ENCODE results near the gene UBL4B.

UBL4B gene

DNA sequence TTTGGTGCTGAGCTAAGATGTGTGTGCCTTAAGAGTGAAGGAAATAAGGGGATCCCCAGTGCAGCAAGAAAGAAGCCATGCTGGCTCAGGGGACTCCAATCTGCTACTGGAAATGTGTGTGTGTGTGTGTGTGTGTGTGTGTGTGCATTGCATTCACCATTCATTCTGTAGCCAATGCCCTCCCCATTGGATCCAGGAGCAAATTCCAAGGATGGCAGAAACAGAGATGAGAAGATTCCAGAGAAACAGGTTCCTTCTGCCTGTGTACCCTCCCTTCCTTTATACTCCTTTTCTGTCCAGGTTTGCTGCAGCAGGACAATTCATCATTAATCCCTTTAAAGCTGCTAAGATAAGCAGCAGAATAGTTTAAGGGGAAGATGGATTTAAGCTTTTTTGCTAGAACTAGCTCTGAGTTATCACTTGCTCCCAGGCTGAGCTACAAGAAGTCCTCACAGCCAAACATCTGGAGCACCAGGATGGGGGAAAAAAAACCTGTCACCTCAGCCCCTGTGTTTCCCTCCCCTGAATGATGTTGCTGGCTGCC is 41.2 kb downstream of the UBL4B start:
- DNase-seq (ENCODE audit: low spot score) = no peak

DNA sequence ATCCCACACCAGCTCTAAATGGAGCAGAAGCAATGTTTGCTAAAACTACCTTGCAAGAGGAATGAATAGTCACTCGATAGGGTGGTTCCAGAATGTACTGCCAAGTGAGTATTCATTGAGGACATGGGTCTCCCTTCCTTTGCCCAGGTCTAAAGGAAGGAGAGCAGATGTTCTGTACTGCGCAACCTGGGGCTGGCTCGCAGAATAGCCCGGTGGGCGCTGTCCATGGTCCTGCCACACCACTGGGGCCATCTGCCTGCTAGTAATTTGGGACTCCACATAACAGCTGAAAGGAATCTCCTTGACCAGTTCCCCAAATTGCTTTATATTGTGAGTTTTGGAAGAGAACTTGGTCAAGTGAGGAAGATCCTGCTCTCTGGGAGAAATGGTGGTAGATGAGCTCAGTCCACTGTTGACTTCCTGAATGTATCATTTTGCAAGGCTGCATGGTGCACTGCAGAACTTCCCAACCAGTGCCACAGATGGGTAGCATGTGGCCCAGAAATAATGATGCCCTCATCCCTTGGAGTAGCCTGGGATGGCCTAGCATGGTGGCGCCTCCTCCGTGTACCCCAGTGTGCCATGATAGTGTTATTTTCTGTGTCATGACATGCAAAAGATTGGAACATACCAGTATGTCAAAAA is 43.8 kb downstream of the UBL4B start:
- DNase-seq (ENCODE audit: low spot score) = peak; percentile 89

DNA sequence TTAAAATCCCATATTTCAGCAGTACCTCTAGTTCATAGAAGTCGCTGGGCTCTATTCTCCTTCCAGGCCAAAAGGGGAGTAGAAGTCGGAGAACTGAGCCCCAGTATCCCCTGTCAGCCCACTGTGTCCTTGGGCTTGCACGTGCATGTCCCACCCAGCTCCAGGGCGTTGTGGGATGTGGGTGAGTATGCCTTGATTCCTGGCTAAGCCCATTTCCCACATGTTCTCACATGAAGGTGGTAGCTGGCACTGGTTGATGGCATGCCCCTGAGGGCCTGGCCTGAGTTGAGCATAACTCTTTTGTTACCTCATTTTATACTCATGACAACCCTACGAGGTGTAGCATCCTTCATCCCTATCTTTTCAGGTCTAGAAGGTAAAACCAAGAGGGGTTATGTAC is 46.0 kb downstream of the UBL4B start:
- DNase-seq (ENCODE audit: low spot score) = no peak

DNA sequence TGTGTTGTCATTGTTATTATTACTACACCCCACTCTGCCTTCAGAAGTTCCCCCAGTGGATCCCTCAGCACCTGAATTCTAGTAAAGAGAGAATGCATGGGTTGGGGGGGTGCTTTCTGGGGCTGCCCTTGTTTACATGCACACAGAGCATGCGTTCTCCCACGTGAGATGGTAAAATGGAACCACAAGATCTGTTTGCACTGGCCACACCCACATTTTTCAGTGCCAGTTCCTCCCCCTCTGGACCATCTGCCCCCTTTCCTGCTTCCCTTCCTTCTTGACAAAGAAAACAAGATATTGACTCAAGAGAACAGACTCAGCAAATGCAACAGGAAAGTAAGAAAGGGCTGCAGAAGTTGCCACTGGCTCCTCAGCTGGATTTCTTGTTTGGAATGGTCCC is 46.9 kb downstream of the UBL4B start:
- no peak for DNase-seq (ENCODE audit: low spot score)

DNA sequence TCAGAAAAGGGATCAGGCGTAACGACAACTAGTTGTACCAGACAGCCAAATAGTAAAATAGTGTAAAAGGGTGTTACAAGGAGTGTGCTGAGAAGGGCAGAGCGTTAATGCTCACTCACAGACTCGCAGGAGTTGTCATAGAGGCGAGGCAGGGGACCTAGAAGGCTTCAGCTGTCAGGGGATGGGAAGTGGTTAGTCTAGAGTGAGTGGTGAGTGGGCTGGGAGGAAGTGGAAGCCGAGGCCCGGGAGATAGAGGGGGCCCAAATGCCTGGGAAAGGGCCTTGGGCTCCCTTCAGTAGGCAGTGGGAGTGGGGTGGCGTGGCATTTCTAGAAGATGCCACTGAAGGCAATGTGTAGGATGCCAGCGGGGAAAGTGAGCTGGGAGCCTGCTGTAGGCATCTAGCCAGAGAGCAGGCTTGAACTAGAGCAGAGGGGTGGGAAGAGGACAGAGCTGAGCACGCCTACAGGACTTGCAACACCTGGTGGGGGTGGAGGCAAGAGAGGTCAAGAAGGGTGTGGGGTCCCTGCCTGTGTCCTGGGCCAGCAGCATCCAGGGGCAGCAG is 48.4 kb downstream of the UBL4B start:
- DNase-seq (ENCODE audit: low spot score) = no peak

DNA sequence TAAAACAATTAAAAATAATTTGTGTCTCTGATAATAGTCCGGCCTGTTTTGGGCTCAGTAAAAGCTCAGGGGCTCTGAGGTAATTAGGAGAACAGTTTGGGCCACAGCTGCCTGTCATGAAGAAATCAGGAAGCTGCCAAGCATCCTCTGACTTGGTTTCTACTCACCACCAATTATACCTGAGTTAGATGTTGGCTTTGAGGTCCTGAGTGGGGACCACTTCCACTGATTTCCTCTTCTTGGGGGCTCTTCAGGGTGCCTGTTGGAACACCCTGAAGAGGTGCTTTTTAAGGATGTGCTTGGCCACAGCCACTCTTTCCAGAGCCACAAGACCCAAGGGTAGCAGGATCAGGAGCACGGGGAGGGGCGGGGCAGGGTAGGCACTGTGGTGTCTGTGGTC is 48.9 kb downstream of the UBL4B start:
- no peak for DNase-seq (ENCODE audit: low spot score)

DNA sequence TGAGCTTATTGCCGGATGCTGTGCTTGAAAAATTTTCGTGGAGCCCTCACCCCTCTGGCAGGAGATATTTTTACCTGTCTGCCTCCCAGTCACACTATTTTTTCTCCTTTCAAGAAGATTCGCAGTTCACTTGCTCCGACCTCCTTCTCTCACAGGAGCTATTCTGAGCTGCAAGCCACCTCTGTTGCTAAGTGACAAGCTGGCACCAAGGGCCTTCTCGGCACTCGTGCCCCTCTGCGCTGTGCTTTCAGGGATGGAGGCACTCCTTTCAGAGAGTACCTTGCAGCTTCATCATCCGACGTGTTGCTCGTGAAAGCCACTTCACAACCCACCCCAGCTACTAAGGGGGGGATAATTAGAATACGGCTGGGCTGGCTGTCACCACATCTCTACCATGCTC is 49.6 kb downstream of the UBL4B start:
- DNase-seq (ENCODE audit: low spot score) = no peak

All from AG20443 (cell line).